Smooth muscle cell (in vitro differentiated cells): ENCODE data around the gene FAM114A1. TPM values are rescaled to one million over a fixed set of nuclear protein-coding genes. Genes with fewer than 3 reads are reported as not detected.
A peak's percentile ranks its signal among the peaks of the same experiment; 100 is the strongest.

Source experiments
- DNase-seq: peaks from one replicate; lab custom pipeline; 2025; ENCODE audit not compliant: unreplicated experiment; lab: John Stamatoyannopoulos, UW
- H2AFZ ChIP-seq: fragments of 200-600 bp; sonication (generic); 2 replicates; pipeline ENCODE4 v1.6.0; 2016; ENCODE audit warnings: antibody characterized with exemption, low read depth, mild to moderate bottlenecking
- H3F3A ChIP-seq: fragments of 200-600 bp; sonication (generic); 2 replicates; pipeline ENCODE4 v1.6.0; 2017; ENCODE audit warnings: antibody characterized with exemption, low read depth
- H3K27ac ChIP-seq: fragments of 200-600 bp; sonication (generic); 2 replicates; pipeline ENCODE4 v1.5.1; 2016; ENCODE audit warnings: low read depth, mild to moderate bottlenecking
- H3K27me3 ChIP-seq: fragments of 200-600 bp; sonication (generic); 2 replicates; pipeline ENCODE4 v1.6.1; 2016; ENCODE audit warnings: low read depth, mild to moderate bottlenecking
- H3K36me3 ChIP-seq: fragments of 200-600 bp; sonication (generic); 2 replicates; pipeline ENCODE4 v1.5.1; 2016; ENCODE audit warnings: low read depth
- H3K4me1 ChIP-seq: fragments of 200-600 bp; sonication (generic); 2 replicates; pipeline ENCODE4 v1.5.1; 2016; ENCODE audit warnings: low read depth
- H3K4me2 ChIP-seq: fragments of 200-600 bp; sonication (generic); 2 replicates; pipeline ENCODE4 v1.6.0; 2016; ENCODE audit warnings: mild to moderate bottlenecking
- H3K4me3 ChIP-seq: fragments of 200-600 bp; sonication (generic); 2 replicates; pipeline ENCODE4 v1.5.1; 2016; ENCODE audit warnings: mild to moderate bottlenecking
- H3K79me2 ChIP-seq: fragments of 200-600 bp; sonication (generic); 2 replicates; pipeline ENCODE4 v1.6.0; 2016; ENCODE audit warnings: low read depth, mild to moderate bottlenecking
- H3K9ac ChIP-seq: fragments of 200-600 bp; sonication (generic); 2 replicates; pipeline ENCODE4 v1.6.0; 2016; ENCODE audit warnings: low read depth
- H3K9me3 ChIP-seq: fragments of 200-600 bp; sonication (generic); replicated peaks from 2 replicates; pipeline ENCODE4 v1.5.1; 2016; ENCODE audit warnings: low read depth
- H4K20me1 ChIP-seq: fragments of 200-600 bp; sonication (generic); 2 replicates; pipeline ENCODE4 v1.6.0; 2016; ENCODE audit warnings: low read depth
- WGBS: methylation state at CpG from one replicate; pipeline ENCODE4 v1.1.7; 2016; ENCODE audit warnings: low lambda C conversion rate; 5-methylcytosine and 5-hydroxymethylcytosine counted together
- polyA plus RNA-seq: library from polyadenylated mRNA; unstranded; fragments of >200 nt; fragmentation: Nextera tagmentation; extraction: Ambion mirVana; gene quantifications from 2 replicates; pipeline ENCODE4 v1.2.1, GENCODE V29; 2016
- total RNA-seq: library from RNA; depleted of rRNA; stranded (reverse); fragments of >200 nt; gene quantifications from 2 replicates; pipeline ENCODE4 v1.2.3, GENCODE V29; 2014
- TF ChIP-seq, protein P1 (sequence below): fragments of 200-600 bp; sonication (generic); IDR thresholded peaks from 2 replicates; pipeline ENCODE4 v1.5.1; 2017; ENCODE audit warnings: borderline replicate concordance, mild to moderate bottlenecking, antibody characterized with exemption; ENCODE audit not compliant: insufficient read depth, poor library complexity, severe bottlenecking

FAM114A1 gene
- total and polyA plus RNA-seq, 2 experiments from 2014 or later, result 213 to 226 TPM

DNA sequence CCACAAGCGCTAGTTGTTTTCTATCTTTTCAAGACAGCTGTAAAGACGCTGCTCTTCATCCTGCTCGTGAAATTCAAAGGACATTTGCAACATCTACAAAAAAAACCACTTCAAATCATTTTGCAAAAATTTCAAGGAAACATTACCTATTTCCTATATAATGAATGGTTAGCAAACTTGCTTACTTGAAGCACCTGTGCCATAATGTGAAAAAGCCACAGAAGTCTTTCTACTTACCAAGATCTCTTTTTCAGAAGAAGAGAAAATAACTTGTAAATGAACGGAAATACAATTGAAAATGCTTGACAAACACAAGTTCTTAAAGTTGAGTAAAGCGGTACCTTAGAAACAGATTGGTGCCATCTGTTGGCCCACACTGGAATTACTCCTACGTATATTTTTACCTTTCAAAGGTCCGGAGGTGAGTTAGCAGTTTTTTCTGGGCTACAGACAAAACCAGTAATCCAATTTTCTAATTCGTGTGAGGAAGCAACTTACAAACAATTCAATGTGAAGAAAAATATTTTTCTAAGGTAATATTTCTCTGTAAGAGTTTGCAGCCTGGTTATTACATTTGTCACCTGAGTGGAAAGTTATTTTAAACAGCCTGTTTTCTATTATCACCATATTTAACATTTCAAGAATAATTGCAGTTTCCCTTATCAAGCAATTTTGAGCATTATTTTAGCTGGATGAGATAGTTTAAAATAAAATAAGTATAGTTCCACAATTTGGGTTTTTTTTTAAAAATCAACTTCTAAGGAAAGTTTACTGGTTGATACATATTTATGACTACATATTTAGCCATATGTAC, 10.9 kb upstream of the FAM114A1 start, which contains the start of gene TLR6:
Gene TLR6 (minus strand): TSS at position 294 of the 814 bp plus-strand sequence. CDS start 27,344 bp downstream, outside the sequence.
- Histone ChIP-seq H3K4me1 (no peaks in the 10 kb centered on the region), H2AFZ (peak within 1 kb of the TSS; percentile 74), H3K79me2 (no peaks in the 10 kb centered on the region), H3K9me3 (no peaks in the 10 kb centered on the region), H3K27me3 (no peaks in the 10 kb centered on the region), H4K20me1 (no peaks in the 10 kb centered on the region), H3F3A (peaks cover 6% of the 10 kb centered on the region), H3K27ac (peak within 1 kb of the TSS; percentile 95), H3K4me3 (peak within 1 kb of the TSS; percentile 40), H3K36me3 (no peaks in the 10 kb centered on the region), H3K9ac (peak within 1 kb of the TSS; percentile 78), H3K4me2 (peak within 1 kb of the TSS; percentile 80)
- no peak for DNase-seq
- TF ChIP-seq, protein P1, sequence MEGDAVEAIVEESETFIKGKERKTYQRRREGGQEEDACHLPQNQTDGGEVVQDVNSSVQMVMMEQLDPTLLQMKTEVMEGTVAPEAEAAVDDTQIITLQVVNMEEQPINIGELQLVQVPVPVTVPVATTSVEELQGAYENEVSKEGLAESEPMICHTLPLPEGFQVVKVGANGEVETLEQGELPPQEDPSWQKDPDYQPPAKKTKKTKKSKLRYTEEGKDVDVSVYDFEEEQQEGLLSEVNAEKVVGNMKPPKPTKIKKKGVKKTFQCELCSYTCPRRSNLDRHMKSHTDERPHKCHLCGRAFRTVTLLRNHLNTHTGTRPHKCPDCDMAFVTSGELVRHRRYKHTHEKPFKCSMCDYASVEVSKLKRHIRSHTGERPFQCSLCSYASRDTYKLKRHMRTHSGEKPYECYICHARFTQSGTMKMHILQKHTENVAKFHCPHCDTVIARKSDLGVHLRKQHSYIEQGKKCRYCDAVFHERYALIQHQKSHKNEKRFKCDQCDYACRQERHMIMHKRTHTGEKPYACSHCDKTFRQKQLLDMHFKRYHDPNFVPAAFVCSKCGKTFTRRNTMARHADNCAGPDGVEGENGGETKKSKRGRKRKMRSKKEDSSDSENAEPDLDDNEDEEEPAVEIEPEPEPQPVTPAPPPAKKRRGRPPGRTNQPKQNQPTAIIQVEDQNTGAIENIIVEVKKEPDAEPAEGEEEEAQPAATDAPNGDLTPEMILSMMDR, result peak; percentile 82
- 16% methylated on average over 8 of the region's 8 CpGs for WGBS

DNA sequence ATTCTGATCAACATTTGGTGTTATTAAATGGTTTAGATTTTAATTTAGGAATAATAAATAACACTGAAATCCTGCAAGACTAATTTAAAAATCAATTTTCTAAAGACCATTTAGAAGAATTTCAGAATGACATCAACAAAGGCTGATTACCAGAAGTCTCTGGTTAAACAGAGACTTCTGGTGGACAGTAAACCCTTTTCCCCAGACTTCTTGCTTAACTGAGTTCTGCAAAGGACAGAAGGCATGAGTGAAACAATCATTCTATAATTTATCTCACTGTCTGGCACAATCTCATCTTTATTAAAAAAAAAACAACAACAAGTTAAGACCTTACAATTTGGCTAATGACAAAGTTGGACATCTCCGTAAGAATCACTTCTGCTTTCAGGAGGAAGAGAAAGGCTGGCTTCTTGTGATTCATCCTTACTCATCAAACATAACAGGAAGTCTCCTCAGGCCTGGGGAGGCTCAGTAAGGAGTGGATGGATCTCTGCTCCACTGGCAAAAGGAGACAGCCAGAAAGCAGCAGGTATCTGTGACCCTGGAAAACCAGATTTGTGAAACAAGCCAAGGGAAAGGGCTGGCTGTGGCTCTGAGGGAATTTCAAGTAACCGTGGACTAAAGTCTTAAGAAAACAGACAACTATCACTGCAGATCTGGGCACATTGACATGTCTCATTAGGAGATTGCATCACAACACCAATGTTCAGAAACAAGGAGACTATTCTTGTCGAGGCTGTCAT, 10.1 kb upstream of the FAM114A1 start:
- Histone ChIP-seq H2AFZ (peak overlapping the region; percentile 74), H3K9ac (peak overlapping the region; percentile 78), H3K27ac (peak overlapping the region; percentile 95), H3K4me3 (peak overlapping the region; percentile 40), H4K20me1 (no peaks in the 10 kb centered on the region), H3K9me3 (no peaks in the 10 kb centered on the region), H3K4me1 (no peaks in the 10 kb centered on the region), H3F3A (peaks cover 6% of the 10 kb centered on the region), H3K36me3 (no peaks in the 10 kb centered on the region), H3K27me3 (no peaks in the 10 kb centered on the region), H3K79me2 (no peaks in the 10 kb centered on the region), H3K4me2 (peak overlapping the region; percentile 80)
- WGBS, result under 1% methylated on average over 3 of the region's 3 CpGs
- TF ChIP-seq, protein P1, result no peak
- peak; percentile 6 for DNase-seq

DNA sequence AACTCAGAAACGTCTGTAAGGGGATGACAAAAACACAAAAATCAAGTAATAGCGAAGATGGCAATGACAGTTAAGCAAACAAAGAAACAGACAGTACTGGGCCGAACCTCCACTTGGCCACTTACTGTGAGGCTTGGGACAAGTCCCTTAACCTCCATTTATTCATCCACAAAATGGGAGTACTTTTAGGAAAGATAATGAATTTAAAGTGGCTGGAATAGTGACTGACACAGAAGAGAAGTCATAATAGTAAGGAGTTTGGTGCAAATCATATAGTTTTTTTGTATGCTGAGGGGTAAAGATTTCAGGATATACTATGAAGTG, 9.5 kb upstream of the FAM114A1 start:
- Histone ChIP-seq H3K4me3 (no peak overlapping the region), H3K27me3 (no peaks in the 10 kb centered on the region), H2AFZ (no peak overlapping the region), H3K4me2 (peak overlapping the region; percentile 80), H3K27ac (peak overlapping the region; percentile 95), H3K36me3 (no peaks in the 10 kb centered on the region), H3K79me2 (no peaks in the 10 kb centered on the region), H4K20me1 (no peaks in the 10 kb centered on the region), H3K9ac (peak overlapping the region; percentile 78), H3K9me3 (no peaks in the 10 kb centered on the region), H3K4me1 (no peaks in the 10 kb centered on the region), H3F3A (peaks cover 6% of the 10 kb centered on the region)
- WGBS, result 24% methylated on average over 3 of the region's 3 CpGs
- no peak for DNase-seq
- TF ChIP-seq, protein P1, result no peak
